ENCODE results near the gene C11orf54.
"Not testable (repeated sequence)": the region's sequence is repeated elsewhere in the genome, so short reads cannot be mapped to it uniquely, and the experiment has no call there.

C11orf54 gene

DNA sequence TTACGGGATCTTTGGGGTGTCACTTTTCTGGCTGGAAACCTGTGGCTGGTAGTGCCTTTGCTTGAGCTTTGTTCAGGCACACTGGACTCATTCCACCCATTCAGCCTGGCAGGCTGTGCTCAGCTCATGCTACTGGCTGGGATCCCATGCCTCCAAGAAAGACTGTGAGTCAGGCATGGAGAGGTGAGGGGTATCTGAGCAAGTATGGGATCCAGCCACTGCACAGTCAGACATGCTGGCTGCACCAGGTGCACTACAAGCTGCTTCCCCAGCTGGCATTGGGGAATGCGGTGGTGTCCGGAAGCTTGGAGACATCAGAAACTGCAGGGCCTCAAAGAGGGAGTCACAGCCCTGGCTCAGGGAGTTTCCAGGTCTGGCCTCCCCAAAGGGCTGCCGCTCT is 30.7 kb downstream of the C11orf54 start:
- DNase-seq (ENCODE audit: low spot score), result no peak
- in situ Hi-C loops (cut with MboI; ENCODE audit: low sequenced_read_pairs, unreplicated experiment), result no loop called here
- TF ChIP-seq, protein P1, sequence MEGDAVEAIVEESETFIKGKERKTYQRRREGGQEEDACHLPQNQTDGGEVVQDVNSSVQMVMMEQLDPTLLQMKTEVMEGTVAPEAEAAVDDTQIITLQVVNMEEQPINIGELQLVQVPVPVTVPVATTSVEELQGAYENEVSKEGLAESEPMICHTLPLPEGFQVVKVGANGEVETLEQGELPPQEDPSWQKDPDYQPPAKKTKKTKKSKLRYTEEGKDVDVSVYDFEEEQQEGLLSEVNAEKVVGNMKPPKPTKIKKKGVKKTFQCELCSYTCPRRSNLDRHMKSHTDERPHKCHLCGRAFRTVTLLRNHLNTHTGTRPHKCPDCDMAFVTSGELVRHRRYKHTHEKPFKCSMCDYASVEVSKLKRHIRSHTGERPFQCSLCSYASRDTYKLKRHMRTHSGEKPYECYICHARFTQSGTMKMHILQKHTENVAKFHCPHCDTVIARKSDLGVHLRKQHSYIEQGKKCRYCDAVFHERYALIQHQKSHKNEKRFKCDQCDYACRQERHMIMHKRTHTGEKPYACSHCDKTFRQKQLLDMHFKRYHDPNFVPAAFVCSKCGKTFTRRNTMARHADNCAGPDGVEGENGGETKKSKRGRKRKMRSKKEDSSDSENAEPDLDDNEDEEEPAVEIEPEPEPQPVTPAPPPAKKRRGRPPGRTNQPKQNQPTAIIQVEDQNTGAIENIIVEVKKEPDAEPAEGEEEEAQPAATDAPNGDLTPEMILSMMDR (IDR thresholded peaks at IDR 0.05; ENCODE audit: borderline replicate concordance, control extremely low read depth, extremely low read depth, insufficient read depth, missing control alignments), result no peak

DNA sequence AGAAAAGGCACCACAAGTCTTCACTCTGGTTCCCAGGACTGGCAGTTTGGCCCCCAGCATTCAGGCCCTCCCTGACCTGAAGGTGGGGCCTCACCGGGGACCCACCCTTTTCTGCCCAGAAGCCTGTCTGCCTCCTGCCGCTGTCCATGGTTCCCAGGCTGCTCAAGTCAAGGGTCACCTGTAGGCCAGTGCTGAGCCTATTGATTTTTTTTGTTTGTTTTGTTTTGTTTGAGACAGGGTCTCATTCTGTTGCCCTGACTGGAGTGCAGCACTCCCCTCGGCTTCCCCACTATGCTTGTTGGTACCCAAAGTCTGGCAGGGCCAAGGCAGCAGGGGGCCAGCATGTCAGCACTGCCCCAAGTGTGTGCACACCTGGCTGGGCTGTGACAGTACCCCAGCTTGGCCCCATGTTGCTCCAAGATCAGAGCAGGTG is 31.6 kb downstream of the C11orf54 start:
- in situ Hi-C loops (cut with MboI; ENCODE audit: low sequenced_read_pairs, unreplicated experiment), result no loop called here
- TF ChIP-seq, protein P1 (IDR thresholded peaks at IDR 0.05; ENCODE audit: borderline replicate concordance, control extremely low read depth, extremely low read depth, insufficient read depth, missing control alignments), result no peak
- DNase-seq (ENCODE audit: low spot score), result no peak

DNA sequence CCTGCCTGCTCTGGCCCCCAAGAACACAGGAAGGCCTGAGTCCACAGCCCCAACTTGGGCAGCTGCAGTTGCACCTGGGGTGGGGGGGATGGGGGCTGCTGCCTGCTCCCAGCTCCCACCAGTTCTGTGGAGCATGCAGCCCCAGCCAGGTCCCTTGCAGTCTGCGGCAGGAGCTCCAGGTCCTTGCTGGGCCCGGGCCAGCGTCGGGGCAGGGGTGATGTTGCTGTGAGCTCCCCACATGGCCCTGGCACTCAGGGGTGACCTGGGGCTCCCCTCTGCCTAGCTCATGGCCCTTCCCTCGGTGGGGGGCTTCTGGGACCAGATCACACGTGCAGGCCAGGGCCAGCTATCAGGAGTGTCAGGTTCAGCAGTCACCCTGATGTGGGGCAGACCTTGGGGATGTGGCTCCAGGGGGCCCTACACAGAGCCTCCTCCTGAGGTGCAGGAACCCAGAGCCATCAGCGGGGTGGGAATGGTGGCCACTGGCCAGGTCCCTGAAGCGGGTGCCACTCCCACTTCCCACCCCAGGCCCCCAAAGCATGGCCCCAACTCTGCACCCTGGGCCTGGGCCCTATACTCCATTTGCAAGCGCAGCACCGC is 32.2 kb downstream of the C11orf54 start:
- no peak for DNase-seq (ENCODE audit: low spot score)
- TF ChIP-seq, protein P1 (IDR thresholded peaks at IDR 0.05; ENCODE audit: borderline replicate concordance, control extremely low read depth, extremely low read depth, insufficient read depth, missing control alignments), result no peak
- in situ Hi-C loops (cut with MboI; ENCODE audit: low sequenced_read_pairs, unreplicated experiment), result no loop called here

DNA sequence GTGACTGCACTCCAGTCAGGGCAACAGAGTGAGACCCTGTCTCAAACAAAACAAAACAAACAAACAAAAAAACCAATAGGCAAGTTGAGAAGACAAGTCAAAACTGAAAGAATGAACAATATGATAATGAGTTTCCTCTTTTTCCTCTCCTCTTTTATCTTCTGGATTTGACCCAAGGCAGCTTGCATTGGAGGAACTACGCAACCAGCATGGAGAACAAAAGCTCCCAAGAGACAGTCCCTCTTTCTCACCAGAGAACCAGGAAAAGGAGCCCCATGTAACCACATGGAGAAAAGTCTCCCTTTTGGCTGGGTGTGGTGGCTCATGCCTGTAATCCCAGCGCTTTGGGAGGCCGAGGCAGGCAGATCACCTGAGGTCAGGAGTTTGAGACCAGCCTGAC is 33.1 kb downstream of the C11orf54 start:
- DNase-seq (ENCODE audit: low spot score); in situ Hi-C loops (cut with MboI; ENCODE audit: low sequenced_read_pairs, unreplicated experiment): not testable (repeated sequence)

DNA sequence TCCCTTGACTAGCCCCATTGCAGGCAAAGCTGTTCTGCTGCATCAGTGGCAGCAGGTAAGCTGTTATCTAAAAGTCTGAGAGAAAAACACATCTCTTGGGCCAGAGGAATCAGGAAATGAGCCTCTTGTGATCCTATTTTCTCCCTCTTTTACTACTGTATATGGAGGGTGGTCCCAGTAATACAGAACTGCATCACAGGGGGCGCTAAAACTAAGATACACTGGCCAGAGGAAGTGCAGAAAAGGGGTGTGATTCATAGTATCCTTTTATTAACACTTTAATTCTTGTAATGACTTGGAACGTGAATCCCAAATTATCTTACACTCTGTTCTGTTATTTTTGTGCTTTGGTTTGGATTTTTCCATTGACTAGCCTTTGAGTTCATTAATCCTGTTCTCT is 33.8 kb downstream of the C11orf54 start:
- no peak for DNase-seq (ENCODE audit: low spot score)
- TF ChIP-seq, protein P1 (IDR thresholded peaks at IDR 0.05; ENCODE audit: borderline replicate concordance, control extremely low read depth, extremely low read depth, insufficient read depth, missing control alignments), result no peak
- in situ Hi-C loops (cut with MboI; ENCODE audit: low sequenced_read_pairs, unreplicated experiment), result no loop called here

DNA sequence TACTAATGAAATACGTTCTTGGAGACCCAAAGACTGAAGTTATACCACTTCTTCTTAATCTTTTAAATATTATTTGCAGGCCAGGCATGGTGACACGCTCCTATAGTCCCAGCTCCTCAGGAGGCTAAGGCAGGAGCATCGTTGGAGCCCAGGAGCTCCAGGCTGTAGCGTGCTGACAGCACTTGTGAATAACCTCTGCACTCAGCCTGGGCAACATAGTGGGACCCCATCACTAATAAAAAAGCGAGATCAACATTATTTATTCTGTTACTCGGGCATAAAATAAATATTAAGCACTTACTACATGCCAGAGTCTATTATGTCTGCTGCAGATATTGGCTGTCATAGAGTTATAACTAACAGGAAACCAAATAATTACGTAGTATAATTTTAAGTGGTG is 41.9 kb downstream of the C11orf54 start:
- in situ Hi-C loops (cut with MboI; ENCODE audit: low sequenced_read_pairs, unreplicated experiment), result no loop called here
- TF ChIP-seq, protein P1 (IDR thresholded peaks at IDR 0.05; ENCODE audit: borderline replicate concordance, control extremely low read depth, extremely low read depth, insufficient read depth, missing control alignments), result no peak
- DNase-seq (ENCODE audit: low spot score), result no peak

DNA sequence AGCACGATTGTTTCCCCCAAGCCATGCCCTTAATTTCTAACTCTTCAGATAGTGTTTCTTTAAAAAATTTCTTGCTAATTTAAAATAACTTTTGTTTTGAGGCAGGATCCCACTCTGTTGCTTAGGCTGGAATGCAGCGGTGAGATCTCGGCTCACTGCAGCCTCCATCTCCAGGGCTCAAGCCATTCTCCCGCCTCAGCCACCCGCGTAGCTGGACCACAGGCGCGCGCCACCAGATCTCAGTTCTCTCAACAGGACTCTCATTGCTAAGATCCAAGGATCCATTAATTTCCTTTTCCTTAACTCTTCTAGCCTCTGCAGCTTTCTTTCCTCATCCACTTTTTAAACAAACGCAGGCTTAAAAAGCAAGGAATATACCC is 42.3 kb downstream of the C11orf54 start:
- TF ChIP-seq, protein P1 (IDR thresholded peaks at IDR 0.05; ENCODE audit: borderline replicate concordance, control extremely low read depth, extremely low read depth, insufficient read depth, missing control alignments), result no peak
- in situ Hi-C loops (cut with MboI; ENCODE audit: low sequenced_read_pairs, unreplicated experiment), result no loop called here
- no peak for DNase-seq (ENCODE audit: low spot score)
